Pons (tissue), 1 donor: ENCODE data around the gene MTMR3.
"Not testable (repeated sequence)": the region's sequence is repeated elsewhere in the genome, so short reads cannot be mapped to it uniquely, and the experiment has no call there.

Experiments
- DNase-seq: peaks from one replicate; pipeline ENCODE4 v3.0.0-alpha.2; 2016; ENCODE audit warnings: low spot score

The MTMR3 gene

DNA sequence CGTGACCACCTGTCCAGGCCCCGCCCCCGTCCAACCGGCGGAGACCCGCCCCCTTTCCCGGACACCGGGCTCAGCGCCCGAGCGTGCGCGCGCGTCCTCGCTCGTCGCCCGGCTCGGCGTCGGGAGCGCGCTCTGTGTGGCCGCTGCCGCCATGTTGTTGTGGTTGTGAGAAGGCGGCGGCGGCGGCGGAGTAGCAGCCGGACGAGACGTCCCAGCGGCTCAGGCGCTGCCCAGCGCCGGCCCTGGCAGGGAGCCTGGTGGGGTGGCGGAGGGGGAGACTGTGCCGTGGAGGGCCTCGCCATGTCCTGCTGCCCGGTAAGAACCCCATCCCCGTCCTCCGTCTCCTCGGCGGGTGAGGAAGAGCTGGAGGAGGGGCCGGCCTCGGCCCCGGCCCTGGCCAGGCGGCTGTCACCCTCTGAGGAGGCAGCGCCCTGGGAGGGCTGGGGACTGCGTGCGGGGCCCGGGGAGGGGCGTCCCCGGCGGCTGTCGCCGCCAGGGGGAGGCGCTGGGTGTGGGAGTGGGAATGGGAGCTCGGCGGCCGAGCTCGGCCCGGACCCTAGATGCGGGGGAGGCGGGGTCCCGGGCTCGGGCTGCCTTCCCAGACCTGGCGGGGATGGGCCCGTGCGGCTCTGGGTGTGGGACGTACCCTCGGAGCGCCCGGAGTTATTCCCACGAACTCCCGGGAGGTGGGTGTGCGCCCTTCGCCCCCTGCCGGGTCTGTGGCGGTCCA, at the start of gene MTMR3:
TSS of gene MTMR3 (plus strand) at position 130 of the 730 bp plus-strand sequence. CDS start 87,886 bp downstream, outside the sequence.
- peak; percentile 87 for DNase-seq

- no peak for DNase-seq
Measured at GRCh38 chr22:29833392-29833965, 49.5 kb upstream of the MTMR3 start.

DNA sequence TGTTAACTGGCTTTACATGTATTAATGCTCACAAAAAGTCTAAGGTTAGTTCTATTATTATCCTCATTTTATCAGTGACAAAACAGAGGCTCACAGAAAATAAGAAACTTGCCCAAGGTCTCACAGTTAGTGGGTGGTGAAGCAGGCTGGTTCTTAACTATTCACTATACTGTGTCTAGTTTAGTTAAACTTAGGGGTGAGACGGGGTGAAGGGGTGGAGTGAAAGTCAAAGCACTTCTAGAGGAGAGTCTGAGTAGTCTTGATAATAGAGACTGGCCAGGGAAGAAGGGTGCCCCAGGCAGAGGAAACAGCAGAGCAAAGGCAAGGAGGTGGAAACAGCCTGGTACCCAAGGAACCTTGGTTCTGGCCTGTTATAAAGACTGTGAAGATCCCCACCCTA, 48.9 kb upstream of the MTMR3 start:
- no peak for DNase-seq

GRCh38 chr22:29836791-29837370, 46.1 kb upstream of the MTMR3 start:
- not testable (repeated sequence) for DNase-seq

DNA sequence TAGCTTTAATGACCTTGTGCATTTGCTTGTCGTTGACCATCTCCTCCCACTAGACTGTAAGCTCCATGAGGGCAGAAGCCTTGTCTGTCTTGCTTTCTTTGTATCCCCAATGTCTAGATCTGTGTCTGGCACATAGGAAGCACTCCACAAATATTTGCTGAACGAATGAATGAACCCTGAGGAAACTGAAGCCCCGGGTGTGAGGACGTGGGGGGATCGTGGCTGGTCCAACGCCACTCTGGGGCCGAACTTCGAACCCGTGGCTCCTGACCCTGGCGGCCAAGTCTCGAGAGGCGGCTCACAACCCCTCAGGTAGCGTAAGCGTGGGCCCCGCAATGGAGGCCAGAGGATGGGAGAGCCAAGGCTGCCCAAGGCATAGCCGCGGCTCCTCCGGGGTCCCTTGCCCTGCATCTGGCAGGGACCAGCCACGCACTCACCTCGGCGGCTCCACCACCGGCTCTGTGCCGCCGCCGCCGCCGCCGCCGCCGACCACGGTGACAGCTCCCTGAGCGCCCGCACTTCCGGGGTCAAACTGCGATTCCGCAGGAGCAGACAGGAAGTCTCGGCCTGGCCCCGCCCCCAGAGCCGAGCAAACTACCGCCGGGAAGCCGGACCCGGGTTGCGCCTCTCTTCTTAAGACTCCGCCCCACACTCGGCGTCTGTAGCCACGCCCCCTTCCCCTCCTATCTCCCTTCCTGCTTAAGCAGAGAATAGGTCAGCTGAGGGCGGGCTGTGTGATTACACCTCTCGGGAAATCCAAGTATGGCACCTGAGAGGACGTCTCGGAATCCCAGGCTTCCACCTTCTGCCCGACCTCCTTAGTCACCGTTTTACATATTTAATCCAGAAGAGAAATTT, 45.0 kb upstream of the MTMR3 start, which contains the start of gene ASCC2:
TSS of gene ASCC2 (minus strand) at position 534 of the 858 bp plus-strand sequence. CDS start 5,949 bp downstream, outside the sequence.
- DNase-seq = peak; percentile 97

GRCh38 chr22:29838599-29838956, 44.4 kb upstream of the MTMR3 start:
- no peak for DNase-seq

GRCh38 chr22:29839039-29839438, 43.9 kb upstream of the MTMR3 start:
- DNase-seq = no peak

DNA sequence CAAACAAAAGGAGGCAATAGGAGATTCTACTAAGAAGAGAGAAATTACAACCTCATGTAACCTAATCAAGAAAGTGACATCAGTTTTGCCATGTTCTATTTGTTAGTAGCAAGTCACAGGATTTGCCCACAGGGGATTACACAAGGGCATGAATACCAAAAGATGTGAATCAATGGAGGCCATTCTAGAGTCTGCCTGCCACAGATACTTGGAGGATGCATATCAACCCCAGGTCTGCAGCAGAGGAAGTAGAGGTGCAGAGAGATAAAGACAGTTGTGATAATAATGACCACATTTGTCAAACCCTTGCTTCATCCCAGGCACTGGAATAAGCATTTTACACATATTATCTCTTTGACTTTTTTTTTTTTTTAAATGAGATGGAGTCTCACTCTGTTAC, 42.5 kb upstream of the MTMR3 start:
- no peak for DNase-seq

- no peak for DNase-seq
Measured at GRCh38 chr22:29842172-29842571, 40.8 kb upstream of the MTMR3 start.

DNA sequence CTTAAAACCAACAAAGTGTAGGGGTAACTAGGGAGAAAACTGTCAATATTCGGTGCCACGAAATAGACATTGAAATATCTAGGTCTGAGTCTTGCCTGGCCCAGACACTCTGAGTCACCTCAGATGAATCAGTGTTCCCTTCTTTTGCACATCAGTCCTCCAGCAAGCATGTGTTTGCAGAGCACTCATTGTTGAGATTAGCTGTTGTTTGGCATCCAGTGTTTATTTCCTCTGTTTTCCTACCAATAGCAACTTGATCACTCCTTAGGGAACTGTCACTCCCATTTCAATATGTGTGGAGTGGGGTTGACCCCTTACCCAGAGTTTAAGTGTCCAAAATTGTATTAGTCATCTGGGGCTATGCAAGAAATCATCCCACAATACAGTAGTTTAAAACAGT, 40.2 kb upstream of the MTMR3 start:
- no peak for DNase-seq

DNA sequence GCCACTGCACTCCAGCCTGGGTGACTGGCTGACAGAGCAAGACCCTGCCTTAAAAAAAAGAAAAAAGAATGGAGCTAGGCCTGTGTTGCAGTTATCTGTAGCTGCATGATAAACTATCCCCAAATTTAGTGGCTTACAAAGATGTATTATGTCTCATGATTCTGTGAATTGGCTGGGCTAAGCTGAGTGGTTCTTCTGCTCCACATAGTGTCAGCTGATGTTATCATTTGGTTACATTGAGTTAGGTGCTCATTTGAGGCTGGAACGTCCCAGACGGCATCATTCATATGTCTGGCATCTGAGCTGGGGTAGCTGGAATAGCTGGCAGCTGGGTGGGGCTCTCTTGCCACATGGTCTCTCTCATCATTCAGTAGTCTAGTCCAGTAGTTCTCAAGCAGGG, 36.7 kb upstream of the MTMR3 start:
- DNase-seq = no peak

DNA sequence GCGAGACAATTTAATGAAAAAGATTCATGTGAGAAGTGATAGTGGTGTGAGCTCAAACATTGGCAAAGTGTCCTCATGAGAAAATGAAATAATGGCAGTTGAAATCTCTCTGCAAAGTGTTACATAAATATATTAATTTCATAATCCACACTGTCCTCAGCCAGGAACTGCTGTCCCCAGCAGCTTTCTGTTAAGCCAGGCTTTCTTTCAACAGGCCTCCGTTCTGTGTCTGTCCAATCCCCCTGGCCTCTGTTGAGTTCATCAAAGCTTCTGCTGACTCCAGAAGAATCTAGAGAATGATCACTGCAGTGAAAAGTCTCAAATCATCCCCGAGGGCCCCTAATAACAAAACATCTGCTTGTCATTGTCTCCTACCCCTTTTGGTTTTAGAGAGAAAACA, 34.9 kb upstream of the MTMR3 start:
- no peak for DNase-seq

GRCh38 chr22:29854432-29854831, 28.5 kb upstream of the MTMR3 start:
- DNase-seq = no peak

GRCh38 chr22:29855611-29856181, 27.3 kb upstream of the MTMR3 start:
- no peak for DNase-seq

- no peak for DNase-seq
Measured at GRCh38 chr22:29856496-29856895, 26.5 kb upstream of the MTMR3 start.

GRCh38 chr22:29859030-29859429, 23.9 kb upstream of the MTMR3 start:
- not testable (repeated sequence) for DNase-seq

- no peak for DNase-seq
Measured at GRCh38 chr22:29860006-29860766, 22.8 kb upstream of the MTMR3 start.

- DNase-seq = no peak
Measured at GRCh38 chr22:29861672-29862297, 21.2 kb upstream of the MTMR3 start.

DNA sequence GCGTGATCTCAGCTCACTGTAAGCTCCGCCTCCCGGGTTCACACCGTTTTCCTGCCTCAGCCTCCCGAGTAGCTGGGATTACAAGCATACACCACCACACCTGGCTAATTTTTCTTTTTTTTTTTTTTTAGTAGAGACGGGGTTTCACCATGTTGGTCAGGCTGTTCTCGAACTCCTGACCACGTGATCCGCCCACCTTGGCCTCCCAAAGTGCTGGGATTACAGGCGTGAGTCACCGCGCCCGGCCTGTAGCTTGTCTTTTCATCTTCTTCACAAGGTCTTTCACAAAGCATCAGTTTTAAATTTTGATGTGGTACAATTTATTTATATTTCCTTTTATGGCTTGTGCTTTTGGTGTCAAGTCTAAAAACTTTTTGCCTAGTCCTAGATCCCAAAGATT, 17.4 kb upstream of the MTMR3 start:
- not testable (repeated sequence) for DNase-seq

DNA sequence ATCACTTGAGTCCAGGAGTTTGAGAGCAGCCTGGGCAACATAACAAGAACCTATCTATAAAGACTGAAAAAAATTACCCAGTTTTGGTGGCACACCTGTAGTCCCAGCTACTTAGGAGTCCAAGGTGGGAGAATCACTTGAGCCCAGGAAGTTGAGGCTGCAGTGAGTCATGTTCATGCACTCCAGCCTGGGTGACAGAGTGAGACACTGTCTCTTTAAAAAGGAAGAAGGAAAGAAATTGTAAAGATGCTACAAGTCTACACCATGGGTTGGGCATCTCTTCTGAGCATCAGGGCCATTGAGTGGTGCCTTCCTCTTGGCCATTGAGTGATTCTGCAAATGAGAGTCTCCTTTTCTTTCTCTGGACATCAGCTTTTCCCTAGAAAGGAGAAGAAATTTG, 15.7 kb upstream of the MTMR3 start:
- DNase-seq = no peak

GRCh38 chr22:29867851-29868250, 15.1 kb upstream of the MTMR3 start:
- no peak for DNase-seq
